Glutamatergic neuron (in vitro differentiated cells): Measurements from ENCODE around the gene ADGRL3. TPM values are rescaled to one million over a fixed set of nuclear protein-coding genes. Genes with fewer than 3 reads are reported as not detected.

Source experiments
- DNase-seq: peaks from one replicate; pipeline ENCODE4 v3.0.0; 2022
- H3K27ac Mint-ChIP-seq: one replicate; pipeline ENCODE4 v1.8.0; 2020; ENCODE audit warnings: mild to moderate bottlenecking, mixed read lengths, inconsistent platforms; ENCODE audit not compliant: unreplicated experiment
- H3K27me3 Mint-ChIP-seq: one replicate; pipeline ENCODE4 v1.8.0; 2020; ENCODE audit warnings: mild to moderate bottlenecking, moderate library complexity, mixed read lengths, inconsistent platforms; ENCODE audit not compliant: unreplicated experiment
- H3K36me3 Mint-ChIP-seq: one replicate; pipeline ENCODE4 v1.8.0; 2020; ENCODE audit warnings: mild to moderate bottlenecking, mixed read lengths, inconsistent platforms; ENCODE audit not compliant: unreplicated experiment
- H3K4me1 Mint-ChIP-seq: one replicate; pipeline ENCODE4 v1.8.0; 2020; ENCODE audit warnings: mild to moderate bottlenecking, low read depth, mixed read lengths, inconsistent platforms; ENCODE audit not compliant: unreplicated experiment
- H3K4me3 Mint-ChIP-seq: one replicate; pipeline ENCODE4 v1.8.0; 2020; ENCODE audit warnings: mild to moderate bottlenecking, mixed read lengths, inconsistent platforms; ENCODE audit not compliant: unreplicated experiment
- H3K9me3 Mint-ChIP-seq: one replicate; pipeline ENCODE4 v1.8.0; 2020; ENCODE audit warnings: mild to moderate bottlenecking, moderate library complexity, mixed read lengths, inconsistent platforms; ENCODE audit not compliant: unreplicated experiment
- total RNA-seq: library from RNA; stranded (reverse); fragmentation: NEBNext Ultra II Directional; extraction: Animal tissue kit (Norgen Biotek cat#: 25700); gene quantifications from one replicate; pipeline ENCODE4 v1.2.1, GENCODE V29; 2021; ENCODE audit not compliant: unreplicated experiment
- TF ChIP-seq, protein P1 (sequence below): fragments of 200-600 bp; sonication (generic); IDR thresholded peaks from one replicate; pipeline ENCODE4 v1.5.0; 2021; ENCODE audit not compliant: partially characterized antibody, unreplicated experiment

Gene ADGRL3
- total RNA-seq, 1 donor from 2014 or later: 193 TPM

DNA sequence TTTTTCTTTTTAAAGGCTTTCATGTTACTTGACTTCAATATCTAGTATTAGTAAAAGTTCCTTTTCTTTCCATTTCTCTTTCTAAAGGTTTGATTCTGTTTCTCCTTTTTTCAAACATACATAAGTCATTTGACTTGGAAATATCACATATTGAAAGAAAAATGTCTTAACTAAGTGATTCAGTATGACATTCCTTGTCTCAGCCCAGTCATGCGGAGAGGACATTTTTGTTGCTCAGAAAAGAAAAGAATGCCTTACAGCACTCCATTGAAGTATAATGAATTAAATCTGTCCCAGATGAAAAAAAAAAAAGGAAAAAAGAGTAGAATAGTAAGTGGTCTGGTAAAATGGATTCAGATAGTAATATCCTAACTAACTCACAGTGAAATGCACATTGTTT, 466.1 kb downstream of the ADGRL3 start:
- TF ChIP-seq, protein P1, sequence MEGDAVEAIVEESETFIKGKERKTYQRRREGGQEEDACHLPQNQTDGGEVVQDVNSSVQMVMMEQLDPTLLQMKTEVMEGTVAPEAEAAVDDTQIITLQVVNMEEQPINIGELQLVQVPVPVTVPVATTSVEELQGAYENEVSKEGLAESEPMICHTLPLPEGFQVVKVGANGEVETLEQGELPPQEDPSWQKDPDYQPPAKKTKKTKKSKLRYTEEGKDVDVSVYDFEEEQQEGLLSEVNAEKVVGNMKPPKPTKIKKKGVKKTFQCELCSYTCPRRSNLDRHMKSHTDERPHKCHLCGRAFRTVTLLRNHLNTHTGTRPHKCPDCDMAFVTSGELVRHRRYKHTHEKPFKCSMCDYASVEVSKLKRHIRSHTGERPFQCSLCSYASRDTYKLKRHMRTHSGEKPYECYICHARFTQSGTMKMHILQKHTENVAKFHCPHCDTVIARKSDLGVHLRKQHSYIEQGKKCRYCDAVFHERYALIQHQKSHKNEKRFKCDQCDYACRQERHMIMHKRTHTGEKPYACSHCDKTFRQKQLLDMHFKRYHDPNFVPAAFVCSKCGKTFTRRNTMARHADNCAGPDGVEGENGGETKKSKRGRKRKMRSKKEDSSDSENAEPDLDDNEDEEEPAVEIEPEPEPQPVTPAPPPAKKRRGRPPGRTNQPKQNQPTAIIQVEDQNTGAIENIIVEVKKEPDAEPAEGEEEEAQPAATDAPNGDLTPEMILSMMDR: no peak
- H3K9me3 Mint-ChIP-seq: peaks cover 2% of the 10 kb centered on the region
- no peaks in the 10 kb centered on the region for H3K4me1 Mint-ChIP-seq
- peaks cover 6% of the 10 kb centered on the region for H3K36me3 Mint-ChIP-seq
- no peak overlapping the region for H3K4me3 Mint-ChIP-seq
- DNase-seq: no peak
- H3K27me3 Mint-ChIP-seq: peaks cover 1% of the 10 kb centered on the region
- H3K27ac Mint-ChIP-seq: no peak overlapping the region

DNA sequence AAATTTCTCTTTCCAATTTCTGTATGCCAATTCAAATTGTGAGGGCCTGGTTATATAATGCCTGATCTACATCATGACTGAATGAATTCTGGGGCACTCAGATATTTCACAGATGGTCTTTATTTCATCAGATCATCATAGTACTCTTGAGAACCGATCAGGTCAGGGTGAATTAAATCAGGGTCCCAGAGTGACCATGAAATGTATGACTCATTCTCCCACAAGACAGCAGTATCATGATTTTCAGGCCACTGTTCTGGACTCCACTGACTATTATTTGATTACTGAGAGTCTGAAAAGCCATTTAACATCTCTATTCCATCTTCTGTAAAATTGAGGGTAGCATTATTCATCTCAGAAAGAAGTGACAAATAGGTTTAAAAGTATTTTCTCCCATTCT, 471.5 kb downstream of the ADGRL3 start:
- H3K27ac Mint-ChIP-seq: no peak overlapping the region
- DNase-seq: no peak
- peaks cover 7% of the 10 kb centered on the region for H3K4me1 Mint-ChIP-seq
- no peaks in the 10 kb centered on the region for H3K27me3 Mint-ChIP-seq
- no peaks in the 10 kb centered on the region for H3K36me3 Mint-ChIP-seq
- no peak overlapping the region for H3K4me3 Mint-ChIP-seq
- TF ChIP-seq, protein P1: no peak
- no peaks in the 10 kb centered on the region for H3K9me3 Mint-ChIP-seq

DNA sequence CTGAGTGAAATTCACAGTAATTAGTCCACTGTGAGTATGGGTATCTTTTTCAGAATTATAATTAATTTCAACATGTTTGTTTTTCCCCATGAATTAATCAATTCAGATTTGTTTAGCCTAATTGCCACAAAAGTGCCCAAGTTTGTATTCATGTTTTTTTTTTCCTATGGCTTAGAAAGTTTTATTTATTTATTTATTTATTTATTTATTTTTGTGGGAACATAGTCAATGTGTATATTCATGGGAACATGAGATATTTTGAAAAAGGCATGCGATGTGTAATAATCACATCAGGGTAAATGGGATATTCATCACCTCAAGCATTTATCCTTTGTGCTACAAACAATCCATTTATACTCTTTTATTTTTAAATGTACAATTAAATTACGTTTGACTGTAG, 475.3 kb downstream of the ADGRL3 start:
- no peak overlapping the region for H3K27ac Mint-ChIP-seq
- H3K4me1 Mint-ChIP-seq: peaks cover 7% of the 10 kb centered on the region
- TF ChIP-seq, protein P1: no peak
- no peak for DNase-seq
- no peak overlapping the region for H3K4me3 Mint-ChIP-seq
- H3K9me3 Mint-ChIP-seq: no peaks in the 10 kb centered on the region
- H3K36me3 Mint-ChIP-seq: no peaks in the 10 kb centered on the region
- H3K27me3 Mint-ChIP-seq: no peaks in the 10 kb centered on the region

DNA sequence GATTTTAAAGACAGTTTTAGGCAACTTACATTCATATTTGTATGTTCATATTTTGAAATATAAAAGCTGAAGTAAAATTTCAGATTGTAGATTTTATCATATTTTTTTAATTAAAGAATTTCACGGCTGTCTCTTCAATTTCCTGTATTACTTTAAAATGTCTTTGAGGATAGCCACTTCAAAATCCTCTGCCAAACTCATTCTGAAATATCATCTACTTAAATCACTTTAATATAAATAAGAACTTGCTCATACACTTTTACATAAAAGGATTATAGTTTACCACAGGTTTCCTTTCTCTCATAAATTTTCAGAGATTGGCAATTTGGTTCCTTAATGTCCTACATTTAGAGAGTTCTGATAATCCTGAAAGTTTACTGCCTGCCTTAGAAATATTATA, 478.2 kb downstream of the ADGRL3 start:
- Mint-ChIP-seq H3K36me3 (no peaks in the 10 kb centered on the region), H3K4me1 (no peaks in the 10 kb centered on the region), H3K4me3 (no peak overlapping the region), H3K9me3 (no peaks in the 10 kb centered on the region), H3K27ac (no peak overlapping the region), H3K27me3 (no peaks in the 10 kb centered on the region)
- no peak for DNase-seq
- TF ChIP-seq, protein P1: no peak

DNA sequence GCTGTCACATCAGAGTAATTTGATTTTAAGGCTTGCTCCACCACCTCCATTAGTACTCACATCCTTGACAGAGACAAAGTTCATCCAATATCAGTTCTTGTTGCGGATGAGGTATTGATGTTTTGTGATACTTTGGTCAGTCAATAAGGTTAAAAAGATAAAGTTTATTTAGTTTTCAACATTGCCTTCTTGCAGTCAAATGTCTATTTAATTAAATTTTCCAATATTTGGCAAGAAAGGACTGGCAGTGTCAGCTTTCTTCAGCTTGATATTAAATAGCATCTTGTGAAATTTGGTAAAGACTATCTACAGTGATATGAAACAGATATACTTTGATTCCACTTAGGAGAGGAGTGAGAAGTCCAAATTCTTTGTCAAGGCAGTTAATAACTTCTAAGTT, 493.4 kb downstream of the ADGRL3 start:
- peaks cover 11% of the 10 kb centered on the region for H3K4me1 Mint-ChIP-seq
- H3K27ac Mint-ChIP-seq: no peak overlapping the region
- H3K27me3 Mint-ChIP-seq: peaks cover 2% of the 10 kb centered on the region
- no peaks in the 10 kb centered on the region for H3K36me3 Mint-ChIP-seq
- H3K4me3 Mint-ChIP-seq: no peak overlapping the region
- TF ChIP-seq, protein P1: no peak
- H3K9me3 Mint-ChIP-seq: peaks cover 2% of the 10 kb centered on the region
- DNase-seq: no peak
